ENCODE results near the gene ASPSCR1. TPM values are rescaled to one million over a fixed set of nuclear protein-coding genes. Genes with fewer than 3 reads are reported as not detected.

The ASPSCR1 gene
- total RNA-seq, 1 donor from 2014 or later: 50.0 TPM

DNA sequence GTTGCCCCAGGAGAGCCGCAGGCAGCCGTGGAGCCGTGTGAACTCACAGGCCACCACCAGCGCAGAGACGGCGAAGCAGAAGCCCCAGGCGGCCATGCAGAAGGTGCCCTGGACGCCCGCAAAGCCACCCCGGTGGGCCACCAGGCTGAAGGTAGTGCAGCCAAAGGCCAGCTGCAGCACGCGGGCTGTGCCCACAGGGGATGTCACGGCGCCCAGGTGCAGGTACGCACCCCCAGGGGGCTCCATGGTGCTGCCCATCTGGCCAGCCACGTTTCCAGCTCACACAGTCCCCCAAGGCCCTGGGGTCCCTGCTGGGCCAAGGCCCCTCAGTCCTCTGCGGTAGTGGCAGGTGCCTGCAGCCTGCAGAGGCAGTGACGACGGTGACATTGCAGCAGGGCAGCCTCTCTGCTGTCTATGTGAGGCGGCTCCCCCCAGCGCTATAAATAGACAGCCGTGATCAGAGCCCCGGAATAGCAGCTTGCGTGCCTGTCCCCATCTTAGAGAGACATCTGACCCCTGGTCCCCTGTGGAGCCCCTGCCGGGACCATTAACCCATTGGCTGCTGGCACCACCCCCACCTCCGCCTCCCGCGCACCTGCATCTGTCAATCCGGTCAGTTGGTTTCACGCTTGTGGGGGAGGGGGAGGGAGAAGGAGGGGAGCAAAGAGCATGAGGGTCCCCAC lies 35.8 kb upstream of the ASPSCR1 start:
- intact Hi-C loops (cut with micrococcal nuclease): no loop called here
- DNase-seq (no peak), ATAC-seq (ENCODE audit: low read depth) (no peak)
- Mint-ChIP-seq H3K9me3 (no peaks in the 10 kb centered on the region), H3K27me3 (peaks cover 3% of the 10 kb centered on the region), H3K27ac (no peak overlapping the region), H3K36me3 (ENCODE audit: low read depth) (no peaks in the 10 kb centered on the region), H3K4me1 (peaks cover 10% of the 10 kb centered on the region), H3K4me3 (no peak overlapping the region)
- ChIA-PET CTCF (no interaction called here), POLR2A (no interaction called here)
- TF ChIP-seq, protein P1, sequence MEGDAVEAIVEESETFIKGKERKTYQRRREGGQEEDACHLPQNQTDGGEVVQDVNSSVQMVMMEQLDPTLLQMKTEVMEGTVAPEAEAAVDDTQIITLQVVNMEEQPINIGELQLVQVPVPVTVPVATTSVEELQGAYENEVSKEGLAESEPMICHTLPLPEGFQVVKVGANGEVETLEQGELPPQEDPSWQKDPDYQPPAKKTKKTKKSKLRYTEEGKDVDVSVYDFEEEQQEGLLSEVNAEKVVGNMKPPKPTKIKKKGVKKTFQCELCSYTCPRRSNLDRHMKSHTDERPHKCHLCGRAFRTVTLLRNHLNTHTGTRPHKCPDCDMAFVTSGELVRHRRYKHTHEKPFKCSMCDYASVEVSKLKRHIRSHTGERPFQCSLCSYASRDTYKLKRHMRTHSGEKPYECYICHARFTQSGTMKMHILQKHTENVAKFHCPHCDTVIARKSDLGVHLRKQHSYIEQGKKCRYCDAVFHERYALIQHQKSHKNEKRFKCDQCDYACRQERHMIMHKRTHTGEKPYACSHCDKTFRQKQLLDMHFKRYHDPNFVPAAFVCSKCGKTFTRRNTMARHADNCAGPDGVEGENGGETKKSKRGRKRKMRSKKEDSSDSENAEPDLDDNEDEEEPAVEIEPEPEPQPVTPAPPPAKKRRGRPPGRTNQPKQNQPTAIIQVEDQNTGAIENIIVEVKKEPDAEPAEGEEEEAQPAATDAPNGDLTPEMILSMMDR (IDR thresholded peaks at IDR 0.05): no peak

DNA sequence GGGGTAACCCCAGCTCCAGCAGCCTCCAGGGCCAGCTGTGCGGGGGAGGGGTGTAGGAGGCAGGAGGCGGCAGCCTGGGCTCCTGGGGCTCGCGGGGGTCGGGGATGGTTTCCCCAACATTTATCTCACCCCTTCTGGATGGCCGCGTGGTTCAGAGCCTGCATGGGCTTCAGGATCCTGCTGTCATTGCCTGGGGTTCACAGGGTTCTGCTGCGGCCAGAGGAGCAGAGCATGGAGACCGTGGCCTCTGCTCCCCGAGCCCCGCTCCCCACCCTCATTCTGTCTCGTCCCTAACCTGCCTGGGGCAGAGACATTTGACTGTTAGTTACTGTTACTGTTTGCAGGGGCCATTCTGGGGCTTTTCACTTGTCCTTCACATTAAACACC lies 35.3 kb upstream of the ASPSCR1 start:
- ATAC-seq (ENCODE audit: low read depth) (no peak), DNase-seq (no peak)
- Mint-ChIP-seq H3K9me3 (no peaks in the 10 kb centered on the region), H3K27me3 (peaks cover 6% of the 10 kb centered on the region), H3K4me1 (peaks cover 9% of the 10 kb centered on the region), H3K36me3 (ENCODE audit: low read depth) (no peaks in the 10 kb centered on the region), H3K27ac (no peak overlapping the region), H3K4me3 (no peak overlapping the region)
- TF ChIP-seq, protein P1 (IDR thresholded peaks at IDR 0.05): no peak
- intact Hi-C loops (cut with micrococcal nuclease): no loop called here
- CTCF ChIA-PET: no interaction called here
- POLR2A ChIA-PET: no interaction called here

DNA sequence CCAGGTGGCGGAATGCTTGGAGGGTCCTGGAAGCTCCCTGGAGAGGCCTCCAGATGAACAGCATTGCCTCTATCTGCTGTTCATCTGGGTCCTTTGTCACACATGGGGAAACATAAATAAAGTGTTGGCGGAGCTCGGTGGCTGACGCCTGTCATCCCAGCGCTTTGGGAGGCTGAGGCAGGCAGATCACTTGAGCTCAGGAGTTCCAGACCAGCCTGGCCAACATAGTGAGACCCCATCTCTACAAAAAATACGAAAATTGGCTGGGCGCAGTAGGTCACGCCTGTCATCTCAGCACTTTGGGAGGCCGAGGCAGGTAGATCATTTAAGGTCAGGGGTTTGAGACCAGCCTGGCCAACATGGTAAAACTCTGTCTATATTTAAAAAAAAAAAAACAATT lies 32.6 kb upstream of the ASPSCR1 start:
- Mint-ChIP-seq H3K27ac (no peak overlapping the region), H3K9me3 (no peaks in the 10 kb centered on the region), H3K36me3 (ENCODE audit: low read depth) (no peaks in the 10 kb centered on the region), H3K27me3 (peaks cover 7% of the 10 kb centered on the region), H3K4me3 (no peak overlapping the region), H3K4me1 (no peaks in the 10 kb centered on the region)
- ATAC-seq (ENCODE audit: low read depth): no peak
- no peak for DNase-seq
- ChIA-PET POLR2A (no interaction called here), CTCF (no interaction called here)
- intact Hi-C loops (cut with micrococcal nuclease): no loop called here
- TF ChIP-seq, protein P1 (IDR thresholded peaks at IDR 0.05): no peak

DNA sequence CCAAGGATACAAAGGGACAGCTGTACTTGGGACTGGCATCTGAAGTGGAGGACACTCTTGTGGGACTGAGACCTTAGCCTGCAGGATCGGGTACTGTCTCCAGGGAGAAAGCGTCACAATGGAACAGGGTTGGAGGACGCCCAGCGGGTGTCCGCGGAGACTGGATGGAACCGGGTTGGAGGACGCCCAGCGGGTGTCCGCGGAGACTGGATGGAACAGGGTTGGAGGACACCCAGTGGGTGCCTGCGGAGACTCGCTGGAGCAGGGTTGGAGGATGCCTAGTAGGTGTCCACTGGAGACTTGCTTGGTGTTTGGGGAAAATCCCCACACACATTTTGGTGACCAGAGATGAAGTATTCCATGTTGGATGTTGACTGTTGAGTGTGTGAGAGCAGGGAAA lies 30.2 kb upstream of the ASPSCR1 start, which contains the start of gene MYADML2:
MYADML2 (minus strand) TSS at position 45 of the 400 bp plus-strand sequence. CDS start 5,492 bp downstream, outside the sequence.
- intact Hi-C loops (cut with micrococcal nuclease): no loop called here
- Mint-ChIP-seq H3K9me3 (no peaks in the 10 kb centered on the region), H3K4me1 (no peaks in the 10 kb centered on the region), H3K36me3 (ENCODE audit: low read depth) (no peaks in the 10 kb centered on the region), H3K4me3 (no peak within 1 kb of the TSS), H3K27me3 (peaks cover 7% of the 10 kb centered on the region), H3K27ac (no peak within 1 kb of the TSS)
- ChIA-PET CTCF (no interaction called here), POLR2A (interaction anchor here (1.2 kb wide), 1 partner anchor 10 kb away, joined by 4 read pairs; the partner anchor contains the start of gene PYCR1)
- TF ChIP-seq, protein P1 (IDR thresholded peaks at IDR 0.05): no peak
- DNase-seq: no peak
- no peak for ATAC-seq (ENCODE audit: low read depth)

DNA sequence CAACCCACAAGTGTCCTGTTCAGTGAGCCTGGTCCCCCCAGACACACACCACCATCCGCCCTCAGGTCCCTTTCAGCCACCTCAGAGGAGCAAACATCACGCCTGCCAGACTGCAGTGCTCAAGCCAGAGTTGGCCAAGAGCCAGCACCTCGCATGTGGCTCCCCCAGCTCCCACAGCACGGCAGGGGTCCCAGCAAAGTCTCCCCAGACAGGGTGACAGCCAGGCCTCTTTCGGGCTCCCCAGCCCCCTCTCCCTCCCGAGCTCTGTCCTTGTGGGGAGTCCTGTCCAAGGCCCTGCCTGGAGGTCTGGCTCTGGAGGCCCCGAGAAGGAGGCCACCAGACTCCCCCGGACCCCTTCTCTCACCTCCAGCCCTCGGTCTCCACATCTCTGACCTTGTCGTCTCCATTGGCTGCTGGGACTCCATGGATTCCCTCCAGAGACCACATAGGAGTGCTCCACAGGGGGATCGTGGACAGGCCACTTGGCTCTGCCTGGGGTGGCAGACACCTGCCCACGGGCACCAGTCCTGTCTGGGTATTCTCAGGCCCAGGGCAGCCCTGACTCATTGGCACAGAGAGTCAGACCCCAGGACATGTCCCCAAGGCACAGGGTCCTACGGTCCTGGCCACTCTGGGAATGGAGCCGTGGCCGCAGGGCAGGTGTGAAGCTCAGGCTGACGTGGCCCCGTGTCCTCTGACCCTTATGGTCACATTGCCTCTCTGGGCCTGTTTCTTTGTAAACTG lies 28.6 kb upstream of the ASPSCR1 start:
- H3K4me1 Mint-ChIP-seq: no peaks in the 10 kb centered on the region
- H3K27ac Mint-ChIP-seq: no peak overlapping the region
- POLR2A ChIA-PET: no interaction called here
- ATAC-seq (ENCODE audit: low read depth): no peak
- no peaks in the 10 kb centered on the region for H3K36me3 Mint-ChIP-seq (ENCODE audit: low read depth)
- no peaks in the 10 kb centered on the region for H3K9me3 Mint-ChIP-seq
- CTCF ChIA-PET: no interaction called here
- H3K4me3 Mint-ChIP-seq: no peak overlapping the region
- TF ChIP-seq, protein P1 (IDR thresholded peaks at IDR 0.05): no peak
- DNase-seq: no peak
- peaks cover 4% of the 10 kb centered on the region for H3K27me3 Mint-ChIP-seq
- intact Hi-C loops (cut with micrococcal nuclease): no loop called here

Measured in activated B cell treated with CpG ODN at 0.5 μM for 24 hours (primary cell).